H7 (cell line): Measurements from ENCODE around the gene DBH. TPM values are rescaled to one million over a fixed set of nuclear protein-coding genes. Genes with fewer than 3 reads are reported as not detected.
A peak's percentile ranks its signal among the peaks of the same experiment; 100 is the strongest.

Source experiments
- DNase-seq: peaks from one replicate; pipeline ENCODE4 v3.0.0; 2012
- H3K27me3 ChIP-seq: 2 replicates; pipeline ENCODE4 v1.6.0; 2011; ENCODE audit warnings: mild to moderate bottlenecking, low read length; ENCODE audit not compliant: control insufficient read depth, insufficient read depth
- H3K36me3 ChIP-seq: replicated peaks from 2 replicates; pipeline ENCODE4 v1.5.1; 2011; ENCODE audit warnings: low read length; ENCODE audit not compliant: control insufficient read depth, insufficient read depth
- H3K4me3 ChIP-seq: 2 replicates; pipeline ENCODE4 v1.5.1; 2011; ENCODE audit warnings: low read depth, mild to moderate bottlenecking, control low read depth, low read length, moderate library complexity; ENCODE audit not compliant: insufficient read depth
- total RNA-seq: library from RNA; depleted of rRNA; stranded (reverse); fragments of >200 nt; shearing (Covaris generic); gene quantifications from 2 replicates; pipeline ENCODE4 v1.2.3, GENCODE V29; 2014; rRNA removed

The DBH gene
- total RNA-seq: 0.07 TPM in 1 of 2 replicates, not detected in the other

- no peak for DNase-seq
- no peak within 1 kb of the TSS for H3K4me3 ChIP-seq
- H3K27me3 ChIP-seq: no peaks in the 10 kb centered on the region
- H3K36me3 ChIP-seq: no peaks in the 10 kb centered on the region
Measured at GRCh38 chr9:133635533-133636531, at the start of gene DBH. Gene DBH, plus strand, starts transcription at chr9:133636363. Its CDS starts 9 bp downstream, at chr9:133636372.

GRCh38 chr9:133587051-133587450, 49.1 kb upstream of the DBH start:
- DNase-seq: no peak
- H3K36me3 ChIP-seq: no peaks in the 10 kb centered on the region
- H3K4me3 ChIP-seq: no peak overlapping the region
- H3K27me3 ChIP-seq: no peaks in the 10 kb centered on the region

GRCh38 chr9:133587466-133587865, 48.7 kb upstream of the DBH start:
- no peak overlapping the region for H3K4me3 ChIP-seq
- H3K27me3 ChIP-seq: no peaks in the 10 kb centered on the region
- DNase-seq: no peak
- no peaks in the 10 kb centered on the region for H3K36me3 ChIP-seq

- DNase-seq: peak; percentile 93
- H3K27me3 ChIP-seq: no peaks in the 10 kb centered on the region
- no peaks in the 10 kb centered on the region for H3K36me3 ChIP-seq
- H3K4me3 ChIP-seq: no peak overlapping the region
Measured at GRCh38 chr9:133589454-133590227, 46.5 kb upstream of the DBH start.

GRCh38 chr9:133590231-133590855, 45.8 kb upstream of the DBH start:
- DNase-seq: no peak
- Histone ChIP-seq H3K27me3 (no peaks in the 10 kb centered on the region), H3K4me3 (no peak overlapping the region), H3K36me3 (no peaks in the 10 kb centered on the region)

- no peaks in the 10 kb centered on the region for H3K27me3 ChIP-seq
- no peak for DNase-seq
- H3K36me3 ChIP-seq: no peaks in the 10 kb centered on the region
- no peak overlapping the region for H3K4me3 ChIP-seq
Measured at GRCh38 chr9:133591116-133591910, 44.9 kb upstream of the DBH start.

GRCh38 chr9:133591985-133592384, 44.2 kb upstream of the DBH start:
- no peak for DNase-seq
- Histone ChIP-seq H3K27me3 (no peaks in the 10 kb centered on the region), H3K4me3 (no peak overlapping the region), H3K36me3 (no peaks in the 10 kb centered on the region)

- no peak for DNase-seq
- Histone ChIP-seq H3K36me3 (no peaks in the 10 kb centered on the region), H3K27me3 (no peaks in the 10 kb centered on the region), H3K4me3 (no peak overlapping the region)
Measured at GRCh38 chr9:133592731-133593409, 43.3 kb upstream of the DBH start.

- H3K4me3 ChIP-seq: no peak overlapping the region
- no peaks in the 10 kb centered on the region for H3K27me3 ChIP-seq
- H3K36me3 ChIP-seq: no peaks in the 10 kb centered on the region
- no peak for DNase-seq
Measured at GRCh38 chr9:133593587-133594253, 42.4 kb upstream of the DBH start.

- no peak for DNase-seq
- no peak overlapping the region for H3K4me3 ChIP-seq
- H3K36me3 ChIP-seq: no peaks in the 10 kb centered on the region
- H3K27me3 ChIP-seq: no peaks in the 10 kb centered on the region
Measured at GRCh38 chr9:133594310-133594709, 41.9 kb upstream of the DBH start.

- Histone ChIP-seq H3K36me3 (no peaks in the 10 kb centered on the region), H3K4me3 (no peak overlapping the region), H3K27me3 (no peaks in the 10 kb centered on the region)
- no peak for DNase-seq
Measured at GRCh38 chr9:133595910-133596309, 40.3 kb upstream of the DBH start.

- no peak for DNase-seq
Measured at GRCh38 chr9:133597316-133597957, 38.7 kb upstream of the DBH start.

GRCh38 chr9:133598978-133599377, 37.2 kb upstream of the DBH start:
- DNase-seq: no peak
- Histone ChIP-seq H3K36me3 (no peaks in the 10 kb centered on the region), H3K27me3 (no peaks in the 10 kb centered on the region), H3K4me3 (no peak overlapping the region)

More at GRCh38 chr9:133597316-133597957, 38.7 kb upstream of the DBH start:
- no peaks in the 10 kb centered on the region for H3K27me3 ChIP-seq
- H3K4me3 ChIP-seq: no peak overlapping the region
- no peaks in the 10 kb centered on the region for H3K36me3 ChIP-seq
